ENCODE results near the gene HADHB.
"Not testable (repeated sequence)": the region's sequence is repeated elsewhere in the genome, so short reads cannot be mapped to it uniquely, and the experiment has no call there.

HADHB gene

DNA sequence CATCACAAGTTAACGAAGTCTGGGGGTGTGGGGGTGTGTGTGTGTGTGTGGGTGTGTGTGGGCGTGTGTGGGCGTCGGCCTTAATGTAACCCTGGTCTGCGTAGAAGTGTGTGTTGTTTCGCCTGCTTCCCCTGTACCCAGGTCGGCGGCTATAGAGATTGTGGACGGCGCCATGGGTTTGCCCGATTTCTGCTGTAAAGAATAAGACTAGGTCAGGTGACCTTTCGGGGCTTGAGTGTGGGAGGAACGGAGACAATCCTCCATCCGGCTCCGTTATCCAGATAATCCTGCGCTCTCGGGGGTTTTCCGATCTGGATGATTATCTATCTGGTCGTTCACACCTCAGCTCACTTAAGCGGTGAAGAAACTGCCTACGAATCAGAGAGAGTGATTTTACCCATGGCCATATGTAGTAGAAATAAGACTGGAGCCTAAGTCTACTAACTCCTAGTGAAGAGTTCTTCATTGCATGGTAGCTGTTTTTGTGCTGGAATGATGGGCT lies 543 bp downstream of the HADHB start:
- DNase-seq (ENCODE audit: low read depth in 2 of 2) = peak; percentile 7 to 35

DNA sequence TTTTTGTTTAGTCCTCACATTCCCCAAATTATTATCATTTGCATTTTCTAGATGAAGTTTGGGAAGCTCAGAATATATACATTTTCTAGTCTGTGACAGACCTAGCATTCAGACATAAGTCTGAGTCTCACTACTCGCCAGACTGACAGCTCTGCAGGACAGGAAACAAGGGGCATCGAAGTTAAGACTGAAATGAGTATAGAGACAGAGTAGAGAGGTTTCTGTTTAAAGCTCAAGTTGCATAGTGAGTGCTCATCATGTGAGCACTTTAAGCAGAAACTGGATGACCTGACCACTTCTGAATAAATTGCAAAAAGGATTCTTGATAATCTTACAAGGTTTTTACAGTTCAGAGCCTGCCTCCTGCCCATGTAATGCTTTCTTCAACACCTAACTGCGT lies 1.1 kb downstream of the HADHB start:
- no peak for DNase-seq (ENCODE audit: low read depth in 2 of 2)

DNA sequence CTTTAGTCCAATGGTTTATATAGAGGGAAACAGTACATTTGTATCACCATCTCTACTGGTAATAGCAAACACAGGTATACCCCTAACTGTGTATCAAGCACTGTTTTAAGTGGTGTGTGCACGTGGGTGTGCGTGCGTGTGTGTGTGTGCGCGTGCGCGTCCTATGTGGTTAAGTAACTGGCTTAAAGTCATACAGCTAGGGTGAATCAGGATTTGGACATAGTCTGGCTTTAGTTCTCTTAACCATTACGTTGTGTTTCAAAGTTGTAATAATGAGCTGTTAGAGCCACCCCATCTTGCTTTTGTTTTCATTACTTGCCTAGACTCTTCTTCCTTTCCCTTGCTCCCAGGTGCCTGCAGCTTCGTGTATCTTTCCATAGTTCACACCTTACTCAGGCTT lies 2.1 kb downstream of the HADHB start:
- DNase-seq (ENCODE audit: low read depth in 2 of 2) = no peak

DNA sequence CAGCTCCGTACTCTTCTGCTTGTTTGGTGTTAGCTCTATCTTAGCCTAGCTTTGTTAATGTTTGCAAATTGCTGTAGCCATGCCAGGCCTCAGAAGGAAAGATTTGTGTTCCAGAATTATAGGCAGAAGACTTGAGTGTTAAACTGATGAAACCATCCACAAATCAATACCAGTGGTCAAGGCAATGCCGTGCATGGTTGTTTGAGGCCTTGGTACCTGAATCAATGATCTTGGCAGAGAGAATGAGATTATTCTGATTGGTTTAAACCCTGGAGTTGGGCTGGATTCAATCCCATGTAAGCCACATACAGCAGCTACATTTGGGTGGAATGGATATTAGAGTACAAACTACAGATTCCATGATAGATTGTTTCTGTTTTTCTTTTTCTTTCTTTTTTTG lies 4.9 kb downstream of the HADHB start:
- no peak for DNase-seq (ENCODE audit: low read depth in 2 of 2)

- no peak for DNase-seq (ENCODE audit: low read depth in 2 of 2)
Observed at GRCh38 chr2:26251893-26252292, 7.2 kb downstream of the HADHB start.

DNA sequence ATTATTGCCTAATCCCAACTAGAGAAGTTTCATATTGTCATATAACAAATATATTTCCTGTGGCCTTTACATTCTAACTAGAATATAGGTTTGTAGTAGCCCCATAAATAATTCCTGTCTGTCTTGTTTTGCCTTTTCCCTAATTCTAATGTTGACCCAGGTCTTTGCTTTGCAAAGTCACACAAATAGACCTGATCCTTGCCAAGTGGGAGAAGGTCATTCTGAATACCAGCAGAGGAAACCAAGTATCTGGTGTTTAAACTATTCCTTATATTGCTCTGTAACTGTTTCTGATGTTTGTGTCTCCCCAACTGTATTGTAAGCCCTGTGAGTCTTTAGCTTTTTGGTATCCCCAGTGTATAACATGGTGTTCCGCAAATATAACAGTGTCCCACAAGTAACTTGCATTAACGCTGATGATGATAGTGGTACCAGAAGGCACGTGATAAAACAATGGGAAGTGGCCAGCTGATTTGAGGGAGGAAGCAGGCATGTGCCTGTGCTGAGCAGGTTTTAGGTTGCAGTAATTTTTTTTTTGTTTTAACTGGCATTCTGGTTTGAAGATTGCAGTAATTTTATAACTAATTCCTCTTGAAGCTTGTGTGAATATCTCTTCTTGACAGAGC lies 11.1 kb downstream of the HADHB start:
- no peak for DNase-seq (ENCODE audit: low read depth in 2 of 2)

DNA sequence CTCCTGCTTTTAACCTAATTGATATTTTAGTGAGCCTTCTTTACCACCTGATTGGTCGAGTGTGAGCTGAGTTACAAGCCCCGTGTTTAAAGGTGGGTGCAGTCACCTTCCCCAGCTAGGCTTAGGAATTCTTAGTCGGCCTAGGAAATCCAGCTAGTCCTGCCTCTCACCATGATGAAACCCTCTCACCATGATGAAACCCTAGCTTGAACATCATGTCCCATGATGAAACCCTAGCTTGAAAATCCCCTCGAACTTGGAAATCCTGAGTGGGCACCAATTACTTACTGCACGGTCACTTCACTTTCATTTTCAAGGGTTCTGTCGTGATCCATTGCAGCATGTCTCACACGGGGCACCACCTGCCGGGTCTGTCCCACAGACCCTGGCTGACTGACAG lies 14.1 kb downstream of the HADHB start:
- DNase-seq (ENCODE audit: low read depth in 2 of 2) = not testable (repeated sequence)

- no peak for DNase-seq (ENCODE audit: low read depth in 2 of 2)
Observed at GRCh38 chr2:26268213-26268612, 23.5 kb downstream of the HADHB start.

DNA sequence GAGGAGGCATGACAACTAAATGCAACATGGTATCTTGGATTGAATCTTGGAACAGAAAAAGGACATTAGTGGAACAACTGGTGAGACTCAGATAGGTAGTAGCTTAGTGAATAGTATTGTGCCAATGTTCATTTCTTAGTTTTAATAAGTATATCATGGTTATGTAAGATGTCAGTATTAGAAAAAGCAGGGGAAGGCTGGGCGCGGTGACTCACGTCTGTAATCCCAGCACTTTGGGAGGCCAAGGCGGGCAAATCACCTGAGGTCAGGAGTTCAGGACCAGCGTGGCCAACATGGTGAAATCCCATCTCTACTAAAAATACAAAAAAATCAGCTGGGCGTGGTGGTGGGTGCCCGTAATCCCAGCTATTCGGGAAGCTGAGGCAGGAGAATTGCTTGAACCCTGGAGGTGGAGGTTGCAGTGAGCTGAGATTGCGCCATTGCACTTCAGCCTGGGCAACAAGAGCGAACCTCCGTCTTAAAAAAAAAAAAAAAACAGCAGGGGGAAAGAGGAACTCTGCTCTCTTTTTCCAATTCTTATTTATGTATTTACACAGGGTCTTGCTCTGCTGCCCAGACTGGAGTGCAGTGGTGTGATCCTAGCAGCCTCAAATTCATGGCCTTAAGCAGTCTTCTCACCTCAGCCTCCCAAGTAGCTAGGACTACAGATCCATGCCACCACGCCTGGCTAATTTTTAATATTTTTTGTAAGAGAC lies 24.1 kb downstream of the HADHB start:
- not testable (repeated sequence) for DNase-seq (ENCODE audit: low read depth in 2 of 2)

DNA sequence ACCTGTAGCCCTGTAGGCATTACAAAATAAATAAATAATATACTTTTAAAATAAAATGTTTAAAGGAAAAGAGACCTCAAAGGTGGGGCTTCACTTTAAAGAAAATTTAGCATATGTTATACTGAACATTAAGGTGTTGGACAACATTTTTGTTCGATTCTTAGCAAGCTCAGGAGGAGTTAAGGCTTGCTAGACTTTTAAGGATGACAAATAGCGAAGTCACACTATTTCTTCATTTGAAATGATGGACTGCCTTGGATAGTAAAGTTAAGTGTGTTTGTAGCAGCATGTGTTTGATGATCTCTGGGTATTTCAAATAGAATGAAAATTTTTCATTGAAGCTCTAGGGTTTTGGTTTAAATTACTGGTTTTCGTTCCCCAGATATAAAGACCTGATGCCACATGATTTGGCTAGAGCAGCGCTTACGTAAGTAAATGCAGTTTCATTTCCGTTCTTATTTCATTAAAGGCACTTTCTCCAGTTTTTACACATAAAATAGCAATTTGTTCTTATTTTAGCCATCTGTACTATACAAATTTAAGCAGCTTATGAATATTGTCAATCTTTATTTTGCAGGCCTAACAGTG lies 24.9 kb downstream of the HADHB start:
- DNase-seq (ENCODE audit: low read depth in 2 of 2) = no peak

DNA sequence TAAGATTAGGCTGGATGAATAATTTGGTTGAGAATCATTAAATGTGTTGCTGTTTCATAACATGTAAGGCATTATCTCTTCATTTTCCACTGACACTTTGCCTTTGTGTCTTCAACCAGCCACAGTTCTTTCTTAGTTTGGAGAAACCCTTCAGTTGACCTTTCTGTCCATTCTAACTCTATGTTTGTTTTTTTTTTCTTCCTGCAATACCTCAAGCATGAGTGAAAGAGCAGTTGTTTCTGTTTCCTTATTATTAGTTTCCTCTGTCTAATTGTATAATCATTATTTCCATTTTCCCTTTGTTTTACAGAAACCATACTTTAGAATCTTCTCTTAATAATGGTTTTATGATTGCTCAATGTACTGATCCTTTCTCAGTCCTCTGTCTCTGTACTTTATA lies 25.6 kb downstream of the HADHB start:
- no peak for DNase-seq (ENCODE audit: low read depth in 2 of 2)

GRCh38 chr2:26273501-26273900 lies 28.8 kb downstream of the HADHB start:
- no peak for DNase-seq (ENCODE audit: low read depth in 2 of 2)

GRCh38 chr2:26274058-26274613 lies 29.4 kb downstream of the HADHB start:
- DNase-seq (ENCODE audit: low read depth in 2 of 2) = no peak

DNA sequence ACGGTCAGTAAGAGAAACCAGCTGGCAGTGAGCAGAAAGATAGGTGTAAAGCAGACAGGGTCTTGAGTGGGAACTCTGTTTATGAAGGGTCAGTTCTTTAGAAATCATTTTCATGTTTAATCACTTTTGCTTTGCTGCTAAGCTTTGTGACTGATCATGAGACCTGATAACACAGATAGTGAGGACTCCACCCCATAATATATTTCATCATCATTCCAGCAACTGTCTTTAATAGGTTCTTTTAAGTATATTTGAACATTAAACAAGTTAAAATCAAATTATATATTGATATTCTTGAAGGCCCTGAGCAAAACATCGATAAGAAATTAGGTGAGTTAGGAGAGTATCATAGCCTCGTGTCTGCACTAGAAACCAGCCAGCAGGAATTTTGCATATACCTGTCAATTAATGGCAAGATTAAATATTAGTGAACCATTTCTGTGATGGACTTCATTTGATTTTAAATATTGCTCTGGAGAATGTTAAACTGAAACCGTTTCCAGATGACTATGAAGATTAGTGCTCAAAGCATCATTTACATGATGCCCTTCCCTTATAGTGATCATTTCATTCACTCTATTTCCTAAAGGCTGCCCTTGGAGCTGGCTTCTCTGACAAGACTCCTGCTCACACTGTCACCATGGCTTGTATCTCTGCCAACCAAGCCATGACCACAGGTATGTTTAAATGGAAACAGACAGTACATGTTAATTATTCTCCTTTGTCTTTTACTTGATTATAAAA lies 31.9 kb downstream of the HADHB start:
- no peak for DNase-seq (ENCODE audit: low read depth in 2 of 2)

GRCh38 chr2:26279886-26280285 lies 35.1 kb downstream of the HADHB start:
- DNase-seq (ENCODE audit: low read depth in 2 of 2) = no peak

- DNase-seq (ENCODE audit: low read depth in 2 of 2) = no peak
Observed at GRCh38 chr2:26281226-26281625, 36.5 kb downstream of the HADHB start.

GRCh38 chr2:26283606-26284005 lies 38.9 kb downstream of the HADHB start:
- DNase-seq (ENCODE audit: low read depth in 2 of 2) = no peak

DNA sequence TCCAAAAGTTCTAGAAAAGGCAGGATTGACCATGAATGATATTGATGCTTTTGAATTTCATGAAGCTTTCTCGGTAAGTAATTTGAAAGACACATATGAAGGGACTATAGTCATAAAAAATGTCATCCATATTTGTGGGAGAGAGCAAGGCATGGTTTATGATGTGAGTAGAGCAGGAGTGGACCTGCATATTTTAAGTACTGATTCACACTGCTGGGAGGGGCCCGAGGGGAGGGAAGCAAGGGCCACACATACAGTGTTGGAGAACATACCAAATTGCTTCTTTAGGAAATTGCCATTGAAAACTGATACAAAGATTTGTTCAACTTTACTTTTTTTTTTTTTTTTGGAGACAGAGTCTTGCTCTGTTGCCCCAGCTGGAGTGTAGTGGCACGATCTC lies 39.4 kb downstream of the HADHB start:
- no peak for DNase-seq (ENCODE audit: low read depth in 2 of 2)

- no peak for DNase-seq (ENCODE audit: low read depth in 2 of 2)
Observed at GRCh38 chr2:26285931-26286330, 41.2 kb downstream of the HADHB start.

DNA sequence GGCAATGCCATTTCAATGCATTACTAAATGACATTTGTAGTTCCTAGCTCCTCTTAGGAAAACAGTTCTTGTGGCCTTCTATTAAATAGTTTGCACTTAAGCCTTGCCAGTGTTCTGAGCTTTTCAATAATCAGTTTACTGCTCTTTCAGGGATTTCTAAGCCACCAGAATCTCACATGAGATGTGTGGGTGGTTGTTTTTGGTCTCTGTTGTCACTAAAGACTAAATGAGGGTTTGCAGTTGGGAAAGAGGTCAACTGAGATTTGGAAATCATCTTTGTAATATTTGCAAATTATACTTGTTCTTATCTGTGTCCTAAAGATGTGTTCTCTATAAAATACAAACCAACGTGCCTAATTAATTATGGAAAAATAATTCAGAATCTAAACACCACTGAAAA lies 45.3 kb downstream of the HADHB start:
- no peak for DNase-seq (ENCODE audit: low read depth in 2 of 2)

DNA sequence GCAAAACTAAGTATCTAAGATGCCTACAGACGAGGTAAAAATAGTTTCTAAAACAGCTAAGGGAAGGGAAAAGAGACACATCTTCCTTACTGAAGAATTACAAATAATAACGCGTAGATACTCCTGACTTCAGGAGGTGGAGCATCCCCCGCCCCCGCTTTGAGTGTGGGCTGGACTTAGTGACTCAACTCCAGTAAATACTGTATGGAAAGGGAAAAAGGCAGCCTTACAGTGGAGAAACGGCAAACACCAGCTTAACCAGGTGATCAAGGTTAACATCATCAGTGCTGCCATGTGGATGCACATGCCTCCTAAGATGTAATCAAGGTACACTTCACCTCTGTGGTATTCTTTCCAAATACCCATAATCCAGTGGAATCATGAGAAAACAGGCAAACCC lies 47.9 kb downstream of the HADHB start:
- DNase-seq (ENCODE audit: low read depth in 2 of 2) = no peak

DNA sequence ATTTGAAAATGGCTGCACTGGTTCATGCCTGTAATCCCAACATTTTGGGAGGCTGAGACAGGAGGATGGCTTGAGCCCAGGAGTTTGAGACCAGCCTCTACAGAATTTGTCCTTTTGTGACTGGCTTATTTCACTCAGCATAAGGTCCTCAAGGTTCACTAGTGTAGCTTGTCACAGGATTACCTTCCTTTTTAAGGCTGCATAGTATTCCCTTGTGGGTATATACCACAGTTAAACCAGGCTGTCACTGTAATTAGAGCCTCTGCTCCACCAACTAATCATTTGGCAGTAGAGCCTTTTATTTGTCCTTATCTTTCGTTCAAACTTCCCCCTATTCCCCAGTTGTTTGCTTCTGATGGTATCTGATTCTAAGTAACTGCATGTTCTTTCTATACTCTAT lies 50.8 kb downstream of the HADHB start:
- no peak for DNase-seq (ENCODE audit: low read depth in 2 of 2)

Data from stimulated activated CD4-positive, alpha-beta T cell treated with anti-CD3 and anti-CD28 coated beads, Interleukin-1b, Interleukin-23, amount 100 ng/mL, for 1 hour (primary cell).